GM21786 (cell line): Measurements from ENCODE around the gene EFCAB6.

Experiments
- ATAC-seq: cut with Tn5 transposase; IDR thresholded peaks from one replicate; pipeline ENCODE4 v1.9.1; 2021; ENCODE audit not compliant: unreplicated experiment

The EFCAB6 gene

DNA sequence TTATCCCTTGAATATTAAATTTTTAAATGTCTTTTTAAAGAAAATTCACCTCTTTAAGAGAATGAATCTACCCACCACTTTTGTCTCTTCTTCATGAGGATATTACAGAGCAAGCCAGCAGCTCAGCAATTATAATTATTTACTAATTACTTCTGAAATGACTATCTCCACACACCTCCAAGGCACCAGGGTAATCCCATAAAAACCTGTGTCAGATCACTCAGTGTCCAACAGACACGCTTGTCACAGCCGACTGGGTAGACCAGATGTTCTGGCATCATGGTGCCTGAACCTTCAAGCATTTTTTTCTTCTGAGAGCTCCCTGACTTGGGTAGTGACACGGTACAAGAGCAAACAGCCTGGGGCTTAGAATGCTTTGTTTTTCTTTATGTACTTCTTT, 61.4 kb downstream of the EFCAB6 start:
- ATAC-seq: no peak

DNA sequence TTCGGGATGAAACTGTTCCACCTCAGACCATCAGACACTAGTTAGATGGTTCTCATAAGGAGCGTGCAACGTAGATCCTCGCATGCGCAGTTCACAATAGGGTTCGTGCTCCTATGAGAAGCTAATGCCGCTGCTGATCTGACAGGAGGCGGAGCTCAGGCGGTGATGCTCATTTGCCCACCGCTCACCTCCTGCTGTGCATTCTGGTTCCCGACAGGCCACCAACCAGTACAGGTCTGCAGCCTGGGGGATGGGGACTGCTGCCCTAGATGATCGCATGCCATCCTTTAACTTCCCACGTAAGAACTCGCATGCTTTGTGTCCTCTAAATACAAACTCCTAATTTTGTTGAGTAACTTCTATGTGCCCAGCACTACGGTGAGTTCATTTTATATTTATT, 62.6 kb downstream of the EFCAB6 start:
- no peak for ATAC-seq

GRCh38 chr22:43747877-43748276, 64.2 kb downstream of the EFCAB6 start:
- no peak for ATAC-seq

- no peak for ATAC-seq
These were observed 65.0 kb downstream of the EFCAB6 start for GRCh38 chr22:43747058-43747457.

DNA sequence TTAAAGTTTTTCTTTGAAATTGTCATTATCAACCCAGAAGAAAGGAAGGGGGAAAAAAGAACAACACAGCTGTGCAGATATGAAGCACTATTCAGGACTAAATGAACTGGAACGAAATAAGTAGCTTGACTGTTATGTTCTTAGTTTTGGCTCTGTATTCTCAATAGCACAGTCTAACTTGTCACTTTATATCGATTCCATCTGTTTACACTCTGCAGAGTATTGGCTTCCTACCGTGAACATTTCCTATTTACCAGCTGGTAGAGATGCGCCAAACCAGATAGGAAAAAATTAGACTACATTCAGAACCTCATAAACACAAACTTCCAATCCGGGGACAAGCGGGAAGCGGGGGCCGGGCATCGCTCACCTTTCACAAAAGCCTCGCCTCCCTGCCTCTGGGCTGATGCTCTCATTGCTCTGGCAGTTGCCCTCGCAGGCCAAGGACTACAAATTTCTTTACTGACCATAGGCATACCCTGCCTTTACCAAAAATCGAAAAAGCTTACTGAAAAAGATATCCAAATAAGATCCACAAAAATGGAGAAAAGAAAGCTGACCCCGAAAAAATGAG, 66.2 kb downstream of the EFCAB6 start:
- no peak for ATAC-seq

DNA sequence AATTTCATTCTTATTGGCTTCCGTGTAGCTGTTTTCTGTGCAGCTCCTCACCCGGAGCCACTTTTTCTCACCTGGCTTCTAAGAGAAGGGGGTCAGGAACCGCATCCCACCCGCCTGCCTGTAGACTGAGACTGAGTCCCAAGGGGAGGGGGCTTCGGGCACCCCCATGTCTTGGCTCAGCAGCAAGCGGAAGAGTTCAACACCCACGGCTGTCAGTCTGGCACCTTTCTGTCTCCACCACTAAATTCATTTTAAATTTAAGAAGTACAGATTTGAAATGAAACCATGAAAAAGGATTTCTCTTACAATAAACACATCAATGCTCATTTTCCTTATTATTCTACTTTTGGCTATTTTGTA, 66.7 kb downstream of the EFCAB6 start:
- no peak for ATAC-seq

DNA sequence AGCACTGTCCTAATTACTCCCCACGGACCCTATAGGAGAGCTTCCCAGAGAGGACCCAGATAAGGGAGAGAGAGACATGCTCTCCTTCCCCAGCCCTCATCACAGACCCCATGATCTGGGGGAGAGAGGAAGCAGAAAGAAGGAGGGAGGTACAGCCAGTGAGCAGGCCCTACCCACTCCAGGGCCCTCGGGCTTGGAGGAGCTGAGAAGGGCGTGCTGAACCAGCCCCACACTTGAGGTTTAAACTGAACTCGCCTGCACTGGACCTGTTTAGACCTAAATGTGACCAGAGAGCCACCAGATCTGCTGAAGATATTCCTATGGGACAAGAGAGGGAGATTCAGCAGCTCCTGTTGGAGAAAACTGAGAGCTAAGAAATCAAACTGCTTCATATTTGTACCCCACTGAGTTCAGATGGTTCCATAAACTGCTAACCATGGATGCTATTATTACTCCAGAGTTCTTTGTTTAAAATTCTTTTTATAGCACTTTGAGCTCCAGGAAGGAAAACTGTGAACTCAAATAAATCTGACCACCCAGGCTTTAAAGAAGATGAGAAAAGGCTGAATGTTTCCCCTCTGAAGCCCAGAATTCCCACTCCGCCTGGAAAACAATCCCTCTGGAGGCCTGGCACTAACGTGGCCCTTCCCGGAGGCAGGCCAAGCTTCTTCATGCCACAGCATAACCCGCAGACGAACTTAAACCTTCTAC, 67.2 kb downstream of the EFCAB6 start:
- ATAC-seq: no peak

GRCh38 chr22:43743929-43744643, 68.0 kb downstream of the EFCAB6 start:
- ATAC-seq: no peak

- no peak for ATAC-seq
These were observed 69.0 kb downstream of the EFCAB6 start for GRCh38 chr22:43743131-43743530.

GRCh38 chr22:43742154-43742950, 69.8 kb downstream of the EFCAB6 start:
- no peak for ATAC-seq

- no peak for ATAC-seq
These were observed 71.4 kb downstream of the EFCAB6 start for GRCh38 chr22:43740587-43741270.

DNA sequence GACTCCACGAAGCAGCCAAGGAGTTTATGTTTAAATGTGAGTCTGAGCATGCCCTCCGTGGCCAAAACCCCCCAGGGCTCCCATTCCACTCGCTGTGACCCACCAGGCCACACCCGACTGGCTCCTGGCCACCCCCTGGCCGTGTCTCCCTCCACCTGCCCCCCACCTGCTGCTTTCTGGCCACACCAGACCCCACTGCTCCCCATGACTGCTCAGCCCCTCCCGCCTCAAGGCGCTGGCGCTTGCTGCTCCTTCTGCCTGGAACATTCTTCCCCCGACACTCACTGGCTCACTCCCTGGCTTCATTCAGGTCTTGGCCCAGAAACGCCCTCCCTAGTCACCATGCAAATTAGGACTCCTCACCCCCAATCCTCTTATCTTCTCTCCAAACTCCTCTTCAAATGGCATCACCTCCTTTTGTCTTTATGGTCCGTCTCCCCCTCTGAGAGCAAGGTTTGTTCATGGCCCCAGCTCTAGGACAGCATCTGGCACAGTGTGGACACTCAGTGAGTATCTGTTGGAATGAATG, 72.2 kb downstream of the EFCAB6 start:
- ATAC-seq: no peak

DNA sequence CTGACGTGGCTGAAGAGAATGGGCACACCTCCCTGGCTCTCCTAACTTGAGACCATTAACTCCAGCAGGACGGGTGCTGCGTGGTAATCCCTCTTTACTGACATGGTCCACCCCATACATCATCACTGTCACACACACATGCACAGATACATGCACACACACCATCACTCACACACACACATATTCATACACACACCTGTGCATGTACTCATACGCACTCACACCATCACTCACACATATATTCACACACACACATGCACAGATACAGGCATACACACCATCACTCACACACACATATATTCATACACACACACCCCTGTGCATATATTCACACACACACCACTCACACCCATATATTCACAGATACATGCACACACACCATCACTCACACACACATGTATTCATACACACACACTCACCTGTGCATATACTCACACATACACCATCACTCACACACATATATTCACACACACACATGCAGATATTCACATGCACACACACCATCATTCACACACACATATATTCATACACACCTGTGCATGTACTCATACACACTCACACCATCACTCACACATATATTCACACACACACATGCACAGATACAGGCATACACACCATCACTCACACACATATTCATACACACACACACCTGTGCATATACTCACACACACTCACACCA, 74.8 kb downstream of the EFCAB6 start:
- no peak for ATAC-seq

- ATAC-seq: no peak
These were observed 75.5 kb downstream of the EFCAB6 start for GRCh38 chr22:43736651-43737050.

GRCh38 chr22:43734370-43735150, 77.5 kb downstream of the EFCAB6 start:
- ATAC-seq: no peak

DNA sequence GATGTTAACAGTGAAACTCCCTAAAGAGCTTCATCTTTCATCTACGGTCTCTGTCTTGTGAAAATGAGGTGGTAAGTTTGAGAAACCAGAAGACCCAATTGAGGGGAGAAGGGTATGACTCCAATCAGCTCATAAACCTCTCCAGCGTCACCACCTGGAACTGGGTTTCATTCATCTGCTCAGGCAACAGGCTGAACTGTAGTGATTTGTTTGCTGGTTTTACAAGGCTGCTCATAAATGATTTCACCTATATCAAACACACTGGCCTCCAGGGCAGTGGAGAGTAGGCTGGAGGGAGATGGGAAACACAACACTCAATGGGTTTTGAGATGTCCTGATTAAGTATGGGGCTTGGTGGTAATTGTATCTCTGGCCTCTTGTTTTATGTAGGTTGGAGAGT, 79.0 kb downstream of the EFCAB6 start:
- ATAC-seq: no peak

DNA sequence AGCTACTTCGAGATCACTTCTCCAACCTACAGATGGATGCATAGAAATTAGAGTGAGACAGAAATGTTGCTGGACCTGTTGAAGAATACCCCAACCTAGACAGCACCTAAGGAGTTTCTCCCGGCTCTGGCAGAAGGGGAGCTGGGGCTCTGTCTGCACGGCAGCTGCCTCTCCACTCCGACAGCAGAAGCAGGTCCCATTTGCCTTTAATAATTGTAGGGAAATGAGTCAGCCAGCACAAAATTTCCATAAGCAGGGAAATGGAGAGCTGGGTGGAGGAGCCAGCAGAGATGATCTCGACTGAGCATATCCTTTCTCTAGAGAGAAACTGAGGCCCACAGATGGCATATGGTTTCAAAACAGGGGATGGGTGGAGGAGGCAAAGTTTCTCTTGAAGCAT, 80.1 kb downstream of the EFCAB6 start:
- no peak for ATAC-seq

- ATAC-seq: no peak
These were observed 85.1 kb downstream of the EFCAB6 start for GRCh38 chr22:43726964-43727543.

GRCh38 chr22:43726322-43726721, 85.8 kb downstream of the EFCAB6 start:
- no peak for ATAC-seq
